NCI-H345 treated with DMSO at 0.1 percent for 48 hours (cell line): ENCODE results near the gene HPS1.
A peak's percentile ranks its signal among the peaks of the same experiment; 100 is the strongest.

Experiments used
- DNase-seq: peaks from one replicate; lab custom pipeline; 2025; ENCODE audit not compliant: unreplicated experiment; lab: John Stamatoyannopoulos, UW

The HPS1 gene

GRCh38 chr10:98446661-98447221 lies at the start of gene HPS1:
HPS1 (minus strand) TSS chr10:98446935; CDS start chr10:98443240, 3,695 bp downstream.
- DNase-seq: no peak

DNA sequence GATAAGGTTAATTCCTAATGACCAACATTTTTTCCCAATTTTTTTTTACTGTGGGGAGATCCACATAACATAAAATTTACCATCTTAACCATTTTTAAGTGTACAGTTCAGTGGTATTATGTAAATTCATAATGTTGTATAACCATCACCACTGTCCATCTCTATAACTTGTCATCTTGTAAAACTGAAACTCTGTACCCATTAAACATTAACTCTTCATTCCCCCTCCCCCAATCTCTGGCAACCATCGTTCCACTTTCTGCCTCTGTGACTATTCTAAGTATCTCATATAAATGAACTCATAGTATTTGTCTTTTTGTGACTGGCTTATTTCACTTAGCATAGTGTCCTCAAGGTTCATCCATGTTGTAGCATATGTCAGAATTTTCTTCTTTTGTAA lies 46.0 kb upstream of the HPS1 start:
- no peak for DNase-seq

- no peak for DNase-seq
Measured at GRCh38 chr10:98489561-98490481, 43.1 kb upstream of the HPS1 start.

GRCh38 chr10:98488669-98489430 lies 42.1 kb upstream of the HPS1 start:
- DNase-seq: no peak

DNA sequence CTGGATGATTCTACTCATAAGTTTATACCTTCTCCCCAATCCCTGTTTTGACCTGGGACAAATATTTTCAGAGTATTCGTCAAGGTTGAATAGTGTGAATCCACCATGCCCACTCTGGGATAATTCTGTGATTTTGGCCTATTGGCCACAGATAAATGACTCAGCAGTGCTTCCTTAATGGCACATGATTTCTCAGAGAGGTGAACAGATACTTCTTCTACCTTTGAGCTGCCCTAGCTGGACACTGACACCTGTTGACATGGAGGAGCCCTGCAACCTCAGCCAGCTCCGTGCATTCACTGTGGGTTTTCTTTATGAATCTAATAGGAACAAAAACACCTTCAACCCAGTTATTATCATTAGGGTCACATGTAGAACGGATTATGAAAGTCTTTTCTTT lies 40.9 kb upstream of the HPS1 start:
- no peak for DNase-seq

- no peak for DNase-seq
Measured at GRCh38 chr10:98486421-98486820, 39.7 kb upstream of the HPS1 start.

DNA sequence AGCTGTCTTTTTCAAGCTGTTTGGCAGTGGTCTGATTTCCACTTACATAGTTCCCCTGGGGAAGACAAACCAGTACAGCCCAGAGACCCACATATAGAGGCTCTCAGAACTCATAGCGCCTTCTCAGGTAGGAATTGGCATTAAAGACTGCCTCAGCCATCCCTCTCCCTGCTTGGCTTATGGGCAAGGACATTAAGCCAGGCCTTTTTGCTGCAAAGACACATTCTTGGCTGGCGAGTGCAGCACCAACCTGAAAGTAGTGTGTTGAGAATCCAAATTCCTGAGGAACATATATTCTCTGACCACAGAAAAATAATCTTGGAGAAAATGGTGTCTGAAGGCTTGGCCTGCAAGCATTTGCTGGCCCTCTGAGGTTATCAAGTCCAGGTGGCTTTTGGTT lies 39.2 kb upstream of the HPS1 start:
- no peak for DNase-seq

- no peak for DNase-seq
Measured at GRCh38 chr10:98483658-98484057, 36.9 kb upstream of the HPS1 start.

DNA sequence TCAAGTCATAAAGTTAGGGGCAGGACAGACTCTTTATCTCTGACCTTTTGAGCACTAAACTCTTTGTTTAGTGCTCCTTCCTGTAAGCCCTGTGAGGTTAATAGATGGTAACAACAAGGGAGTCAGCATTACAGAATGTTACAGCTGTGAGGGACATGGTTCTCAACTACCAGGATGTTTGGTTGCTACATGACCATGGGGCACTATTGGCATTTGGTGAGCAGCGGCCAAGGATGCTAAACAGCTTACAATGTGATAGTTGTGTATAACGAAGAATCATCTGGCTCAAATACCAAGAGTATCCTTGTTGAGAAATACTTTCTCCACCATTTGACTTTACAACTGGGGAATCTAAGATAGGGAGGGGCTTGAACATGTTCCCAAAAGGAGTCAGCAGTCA lies 35.4 kb upstream of the HPS1 start:
- no peak for DNase-seq

- DNase-seq: no peak
Measured at GRCh38 chr10:98481404-98481945, 34.7 kb upstream of the HPS1 start.

DNA sequence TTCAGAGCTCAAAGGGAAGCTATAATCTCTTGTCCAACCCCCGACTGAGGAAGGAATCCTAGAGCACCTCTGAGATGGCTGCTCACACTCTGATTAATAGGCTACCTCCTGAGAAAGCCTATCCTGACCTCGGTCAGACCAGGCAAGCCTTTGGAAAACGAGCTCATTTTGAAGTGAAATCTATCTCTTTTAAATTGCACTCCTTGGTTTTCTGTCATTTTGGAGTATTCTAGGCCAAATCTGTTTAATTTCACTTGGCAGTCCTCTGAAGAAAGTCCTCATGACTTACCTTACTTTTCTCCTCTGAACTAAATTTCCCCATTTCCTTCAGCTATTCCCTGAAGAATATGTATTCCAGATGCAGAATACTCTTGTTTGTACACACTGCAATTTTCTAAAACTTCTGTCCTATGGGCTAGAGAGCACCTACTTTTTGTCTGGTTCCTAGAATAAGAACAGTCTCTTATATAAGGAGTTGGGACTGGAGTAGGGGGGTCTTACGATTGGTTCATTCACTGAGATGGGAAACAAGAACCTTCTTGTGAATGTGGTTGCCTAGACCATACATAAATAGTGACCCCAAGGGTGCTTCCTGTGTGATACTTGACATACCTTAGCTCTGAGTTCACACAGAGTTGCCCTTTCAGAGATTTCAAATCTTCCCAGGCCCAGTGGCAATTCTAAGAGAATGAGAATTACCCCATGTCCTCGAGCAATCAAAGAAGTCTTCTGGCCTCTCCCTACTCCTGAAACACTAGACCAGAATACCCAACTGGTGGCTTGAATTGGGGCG lies 31.9 kb upstream of the HPS1 start:
- no peak for DNase-seq

DNA sequence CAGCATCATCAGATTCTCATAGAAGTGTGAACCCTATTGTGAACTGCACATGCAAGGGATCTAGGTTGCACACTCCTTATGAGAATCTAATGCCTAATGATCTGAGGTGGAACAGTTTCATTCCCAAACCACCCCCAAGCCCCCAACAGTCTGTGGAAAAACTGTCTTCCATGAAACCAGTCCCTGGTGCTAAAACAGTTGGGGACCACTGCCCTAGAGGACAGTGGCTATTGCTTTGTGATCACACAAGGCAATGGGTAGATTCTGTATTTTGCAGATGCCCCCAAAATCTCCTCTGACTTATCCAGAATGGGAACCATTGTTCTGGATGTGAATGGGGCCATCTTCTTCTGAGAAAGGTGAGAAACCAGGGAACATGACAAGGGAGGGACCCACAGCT lies 31.1 kb upstream of the HPS1 start:
- no peak for DNase-seq

DNA sequence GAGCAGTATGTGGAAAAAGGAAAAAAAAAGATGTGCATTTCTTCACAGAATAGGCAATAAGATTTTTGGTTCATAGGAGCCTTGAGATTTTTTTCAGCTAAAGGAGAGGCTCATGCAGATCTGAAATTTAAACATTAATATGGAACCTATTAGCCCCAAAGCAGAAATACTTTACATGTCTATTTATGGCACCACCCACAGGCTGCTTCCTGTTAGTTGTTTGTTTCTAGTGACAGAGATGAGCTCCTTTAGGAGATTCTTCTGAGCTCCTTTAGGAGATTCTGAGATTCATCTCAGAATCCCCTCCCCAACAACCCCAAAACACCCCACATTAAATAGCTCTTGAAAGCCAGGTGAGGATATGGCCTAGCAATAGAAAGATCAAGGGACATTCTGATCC lies 27.9 kb upstream of the HPS1 start:
- DNase-seq: no peak

DNA sequence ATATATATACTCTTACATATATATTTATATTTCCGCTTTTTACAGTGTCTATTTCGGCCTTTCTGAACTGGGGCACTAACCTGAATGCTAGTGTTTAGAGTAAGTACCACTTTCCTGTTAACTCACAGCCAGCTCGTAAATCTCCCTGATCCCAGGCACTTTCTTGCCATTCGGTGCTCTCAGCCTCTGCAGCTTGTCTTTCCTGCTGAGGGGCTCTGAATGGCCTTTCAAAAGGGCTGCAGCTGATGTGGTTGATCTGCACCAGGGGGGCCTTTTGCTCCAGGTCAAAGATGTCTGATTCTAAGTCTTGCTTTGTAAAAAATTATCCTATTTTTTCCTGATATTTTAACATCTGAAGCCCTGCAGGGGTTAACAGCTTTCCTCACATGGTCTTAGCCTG lies 25.5 kb upstream of the HPS1 start:
- DNase-seq: no peak

GRCh38 chr10:98470850-98471249 lies 24.1 kb upstream of the HPS1 start:
- DNase-seq: no peak

DNA sequence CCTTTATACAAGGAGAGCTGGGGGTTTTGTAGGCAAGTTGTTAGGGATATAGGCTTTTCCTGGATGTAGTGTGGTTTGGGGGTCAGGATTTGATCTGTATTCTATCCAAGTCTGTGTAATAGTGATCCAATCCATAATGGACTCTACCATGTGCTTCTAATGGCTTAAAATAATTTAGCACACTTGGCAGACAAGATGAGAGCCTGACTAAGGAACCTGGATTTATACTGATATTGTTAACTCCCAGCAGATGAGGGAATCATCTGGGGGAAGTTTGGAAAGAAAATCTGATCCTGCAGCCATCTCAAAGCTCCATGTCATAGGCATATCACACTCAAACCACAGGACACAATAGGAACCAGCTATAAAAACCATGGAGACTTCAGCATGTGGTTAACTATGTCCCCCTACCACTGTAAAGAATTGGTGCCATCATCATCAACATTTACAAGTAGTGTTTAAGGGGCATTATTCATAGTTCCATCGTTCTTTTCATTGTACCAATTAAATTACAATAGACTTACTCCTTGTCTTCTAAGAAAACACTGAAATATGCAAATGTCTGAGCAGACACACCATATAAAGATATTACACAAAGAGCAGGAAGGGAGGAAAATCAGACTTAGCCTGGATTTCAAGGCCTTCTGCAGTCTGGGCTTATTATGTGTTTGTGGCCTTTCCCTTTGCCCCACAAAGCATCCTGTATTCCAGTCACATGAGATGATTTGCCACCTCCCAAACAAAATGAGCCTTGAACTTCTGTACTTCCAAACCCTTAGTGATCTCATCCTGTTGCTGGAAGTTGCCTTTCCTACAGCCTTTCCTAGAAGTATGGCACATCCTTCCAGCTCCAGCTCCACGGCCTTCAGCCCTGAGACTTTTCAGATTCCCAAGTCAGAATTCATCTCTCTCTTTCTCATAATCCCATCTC lies 22.5 kb upstream of the HPS1 start:
- no peak for DNase-seq

DNA sequence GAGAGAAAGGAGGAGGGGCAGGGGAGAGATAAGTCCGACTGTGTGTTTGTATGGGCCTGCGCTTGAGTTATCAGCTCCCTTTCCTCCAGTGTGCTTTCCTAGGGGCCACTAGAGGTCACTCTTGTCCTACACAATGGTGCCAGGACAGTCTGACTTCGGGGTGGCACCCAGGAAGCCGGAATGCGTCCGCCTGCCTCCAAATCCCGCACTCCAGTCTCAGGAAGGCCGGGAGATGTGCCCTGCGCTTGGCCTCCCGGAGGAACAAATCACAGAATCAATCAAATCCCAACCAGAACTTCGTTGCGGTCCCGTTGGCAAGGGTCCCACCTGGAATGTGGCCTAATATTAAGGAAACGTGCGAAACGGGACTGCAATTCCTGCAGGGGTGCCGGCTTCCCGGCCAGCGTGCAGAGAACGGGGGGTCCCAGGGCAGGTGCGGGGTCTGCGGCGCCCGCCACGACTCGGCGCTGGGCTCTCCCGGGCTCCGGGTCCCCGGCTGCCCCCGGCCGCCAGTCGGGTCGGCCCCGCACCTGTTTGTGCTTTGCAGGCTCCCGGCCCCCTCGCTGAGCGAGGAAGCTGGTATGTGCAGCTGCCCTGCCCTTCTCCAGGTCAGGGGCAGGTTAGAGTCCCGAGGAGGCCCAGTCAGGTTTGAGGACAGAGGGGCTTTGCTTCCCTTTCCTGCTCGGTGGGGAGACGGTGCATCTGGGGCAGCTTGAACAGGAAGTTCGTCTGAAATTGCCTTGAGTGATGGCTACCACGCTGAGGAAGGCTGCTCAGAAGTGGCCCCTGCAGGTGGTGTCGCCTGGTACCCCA lies 21.0 kb upstream of the HPS1 start:
- peak; percentile 48 for DNase-seq

DNA sequence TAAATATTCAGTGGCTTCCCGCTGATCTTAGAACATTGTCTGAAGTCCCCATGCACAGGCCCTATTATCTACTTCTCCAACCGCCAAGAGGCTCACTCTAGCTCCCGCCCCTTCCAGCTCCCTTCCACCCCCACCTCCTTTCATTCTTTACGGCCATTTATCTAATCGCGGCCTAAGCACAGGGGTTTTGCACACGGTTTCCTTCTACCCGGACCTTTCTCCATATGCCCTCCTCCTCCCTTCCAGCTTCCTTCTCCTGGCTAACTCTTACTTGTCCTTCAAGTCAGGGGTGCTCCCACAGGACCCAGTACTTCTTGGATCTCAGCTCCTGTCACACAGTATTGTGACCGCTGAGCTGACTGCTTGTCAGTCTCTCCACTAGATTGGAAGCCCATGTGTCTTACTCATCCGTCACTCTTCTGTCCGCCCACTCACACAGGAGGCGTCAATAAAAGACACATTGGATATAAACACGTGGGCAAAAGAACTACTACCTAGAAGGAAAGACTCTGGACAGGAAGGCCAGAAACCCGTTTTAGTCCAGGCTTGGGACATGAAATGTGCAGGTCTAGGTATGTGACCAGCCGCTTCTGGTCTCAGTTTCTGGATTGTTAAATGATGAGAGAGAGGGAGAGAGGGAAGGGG lies 20.2 kb upstream of the HPS1 start:
- DNase-seq: no peak
